Omental fat pad (tissue), 4 donors: ENCODE measurements around the gene MRTO4. TPM values are rescaled to one million over a fixed set of nuclear protein-coding genes. Genes with fewer than 3 reads are reported as not detected.
"Not testable (repeated sequence)": the region's sequence is repeated elsewhere in the genome, so short reads cannot be mapped to it uniquely, and the experiment has no call there.

Experiments used
- ATAC-seq: fragments of 150-250 bp; one replicate; pipeline ENCODE4 v1.9.1; 2016; ENCODE audit warnings: mild to moderate bottlenecking, moderate library complexity; ENCODE audit not compliant: low FRiP score
- DNase-seq: peaks from one replicate; pipeline ENCODE4 v3.0.0-alpha.2; 2019; ENCODE audit warnings: low spot score
- total RNA-seq, 4 donors: library from RNA; depleted of rRNA; stranded (reverse); fragments of >200 nt; gene quantifications; one replicate each; pipeline ENCODE4 v1.1.0, GENCODE V29; 2016
- TF ChIP-seq, protein P1 (sequence below), 3 donors: fragments of 450-650 bp; IDR thresholded peaks; one replicate each; pipeline ENCODE4 v1.5.1; 2016 to 2017; ENCODE audit warnings: antibody characterized with exemption in 3 of 3, mild to moderate bottlenecking in 3 of 3, moderate library complexity in 2 of 3

MRTO4 gene
- total RNA-seq, 4 donors from 2014 or later: 17.2 to 76.7 (median 27.0) TPM

DNA sequence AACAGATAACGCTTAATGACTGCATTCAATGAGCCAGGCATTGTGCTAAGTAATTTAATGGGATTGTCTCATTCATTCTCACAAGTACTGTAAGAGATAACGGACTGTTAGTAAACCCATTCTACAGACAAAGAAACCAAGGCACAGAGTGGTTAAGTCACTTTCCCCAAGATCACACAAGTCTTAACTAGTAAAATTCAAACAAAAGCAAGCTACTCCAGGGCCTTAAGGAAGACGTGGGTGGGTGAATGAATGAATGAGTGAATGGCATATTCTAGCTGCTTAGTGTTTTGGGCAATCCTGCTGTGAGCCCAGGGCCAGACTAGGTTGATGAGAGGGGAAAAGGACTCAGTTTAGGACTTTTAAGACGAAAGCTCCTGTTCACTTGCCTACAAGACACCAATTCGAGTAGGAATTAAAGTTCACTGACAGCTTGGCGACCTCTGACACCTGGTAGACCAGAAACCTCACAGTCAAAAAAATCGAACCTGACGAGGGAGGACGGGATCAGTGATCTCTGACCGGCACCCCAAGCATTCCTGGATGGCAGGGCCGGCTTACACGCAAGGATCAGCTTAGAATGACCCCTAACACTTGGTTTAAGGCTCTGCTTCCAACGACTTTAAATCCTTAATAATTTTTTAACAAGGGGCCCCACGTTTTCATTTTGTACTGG lies 838 bp upstream of the MRTO4 start:
- ATAC-seq: no peak
- TF ChIP-seq, protein P1, sequence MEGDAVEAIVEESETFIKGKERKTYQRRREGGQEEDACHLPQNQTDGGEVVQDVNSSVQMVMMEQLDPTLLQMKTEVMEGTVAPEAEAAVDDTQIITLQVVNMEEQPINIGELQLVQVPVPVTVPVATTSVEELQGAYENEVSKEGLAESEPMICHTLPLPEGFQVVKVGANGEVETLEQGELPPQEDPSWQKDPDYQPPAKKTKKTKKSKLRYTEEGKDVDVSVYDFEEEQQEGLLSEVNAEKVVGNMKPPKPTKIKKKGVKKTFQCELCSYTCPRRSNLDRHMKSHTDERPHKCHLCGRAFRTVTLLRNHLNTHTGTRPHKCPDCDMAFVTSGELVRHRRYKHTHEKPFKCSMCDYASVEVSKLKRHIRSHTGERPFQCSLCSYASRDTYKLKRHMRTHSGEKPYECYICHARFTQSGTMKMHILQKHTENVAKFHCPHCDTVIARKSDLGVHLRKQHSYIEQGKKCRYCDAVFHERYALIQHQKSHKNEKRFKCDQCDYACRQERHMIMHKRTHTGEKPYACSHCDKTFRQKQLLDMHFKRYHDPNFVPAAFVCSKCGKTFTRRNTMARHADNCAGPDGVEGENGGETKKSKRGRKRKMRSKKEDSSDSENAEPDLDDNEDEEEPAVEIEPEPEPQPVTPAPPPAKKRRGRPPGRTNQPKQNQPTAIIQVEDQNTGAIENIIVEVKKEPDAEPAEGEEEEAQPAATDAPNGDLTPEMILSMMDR (IDR thresholded peaks at IDR 0.05): no peak

DNA sequence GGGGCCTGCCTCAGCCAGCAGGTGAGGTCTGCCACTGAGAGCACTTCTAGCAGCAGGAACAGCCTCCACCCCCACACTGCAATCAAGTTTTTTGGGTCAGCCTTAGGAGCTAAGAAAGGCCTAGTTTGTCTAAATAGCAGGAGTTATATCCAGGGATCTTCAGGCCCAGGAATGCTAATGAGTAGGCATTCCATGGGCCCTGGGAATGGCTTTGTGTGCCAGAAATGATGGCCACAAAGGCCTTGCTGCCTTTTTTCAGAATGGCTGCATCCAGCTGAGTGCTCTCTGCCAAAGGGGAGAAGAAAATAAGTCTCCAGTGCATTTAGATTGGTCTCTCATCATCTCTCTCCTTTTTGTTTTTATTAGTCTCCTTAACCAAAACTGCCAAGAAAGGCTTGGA lies 2.8 kb downstream of the MRTO4 start:
- TF ChIP-seq, protein P1 (IDR thresholded peaks at IDR 0.05): no peak
- no peak for ATAC-seq
- no peak for DNase-seq

More for the DNA sequence above, 838 bp upstream of the MRTO4 start:
- no peak for DNase-seq

DNA sequence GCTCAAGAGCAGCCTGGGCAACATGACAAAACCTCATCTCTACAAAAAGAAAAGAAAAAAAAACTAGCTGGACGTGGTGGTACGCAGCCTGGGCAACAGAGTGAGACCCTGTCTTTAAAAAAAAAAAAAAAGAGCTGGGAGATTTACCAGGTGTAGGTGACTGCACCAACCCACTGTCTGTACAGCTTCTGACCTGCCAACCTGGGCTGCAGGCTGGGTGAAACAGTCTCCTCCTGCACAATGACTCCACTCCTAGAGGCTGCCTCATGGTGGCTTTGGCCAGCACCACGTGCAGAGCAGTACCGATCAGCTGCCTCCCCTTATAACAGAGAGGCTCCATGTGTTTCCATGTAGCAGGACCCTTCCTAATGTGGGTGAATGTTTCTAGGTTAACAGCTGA lies 3.7 kb downstream of the MRTO4 start:
- DNase-seq (no peak), ATAC-seq (no peak)
- TF ChIP-seq, protein P1 (IDR thresholded peaks at IDR 0.05): no peak

DNA sequence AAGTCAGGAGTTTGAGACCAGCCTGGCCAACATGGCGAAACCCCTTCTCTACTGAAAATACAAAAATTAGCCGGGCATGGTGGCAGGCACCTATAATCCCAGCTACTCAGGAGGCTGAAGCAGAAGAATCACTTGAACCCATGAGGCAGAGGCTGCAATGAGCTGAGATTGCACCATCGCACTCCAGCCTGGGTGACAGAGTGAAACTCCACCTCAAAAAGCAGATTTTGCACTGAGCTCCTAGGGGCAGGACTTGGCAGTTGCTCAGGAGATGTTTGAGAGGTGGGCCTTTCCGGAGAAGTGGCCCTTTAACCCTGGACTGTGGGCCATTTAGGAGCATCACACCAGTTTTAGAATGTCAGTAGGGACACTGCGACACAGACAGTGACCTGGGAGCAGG lies 4.7 kb downstream of the MRTO4 start:
- ATAC-seq, DNase-seq: not testable (repeated sequence)

DNA sequence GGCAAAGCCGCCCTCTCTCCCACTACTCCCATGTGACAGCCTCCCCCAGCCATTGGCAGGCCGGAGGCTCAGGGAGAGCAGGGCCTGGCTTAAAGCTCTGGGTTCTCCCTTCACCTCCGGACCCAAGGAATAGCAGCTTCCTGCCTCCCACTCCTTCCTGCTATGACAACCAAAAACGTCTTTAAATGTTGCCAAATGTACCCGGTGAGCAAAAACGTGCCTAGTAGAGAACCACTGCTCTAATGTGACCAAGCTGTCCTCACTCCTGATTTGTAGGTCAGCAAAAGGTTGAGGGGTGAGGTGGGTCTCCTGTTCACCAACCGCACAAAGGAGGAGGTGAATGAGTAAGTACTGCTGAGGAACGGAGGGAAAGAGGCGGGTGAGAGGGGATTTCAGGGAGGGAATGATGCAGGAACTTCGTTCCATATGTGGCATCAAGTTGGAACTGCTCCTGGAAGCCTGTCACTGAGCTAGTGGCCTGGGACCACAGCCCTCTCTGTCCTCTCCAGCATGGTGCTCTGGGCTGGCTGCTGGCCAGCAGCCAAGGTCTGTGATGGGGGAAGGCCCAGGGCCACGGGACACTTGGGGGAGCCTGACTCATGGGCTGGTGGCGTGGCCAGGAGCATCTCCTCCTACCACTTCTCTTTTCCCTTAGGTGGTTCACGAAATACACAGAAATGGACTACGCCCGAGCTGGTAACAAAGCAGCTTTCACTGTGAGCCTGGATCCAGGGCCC lies 5.7 kb downstream of the MRTO4 start:
- ATAC-seq (no peak), DNase-seq (no peak)
- TF ChIP-seq, protein P1 (IDR thresholded peaks at IDR 0.05): no peak

DNA sequence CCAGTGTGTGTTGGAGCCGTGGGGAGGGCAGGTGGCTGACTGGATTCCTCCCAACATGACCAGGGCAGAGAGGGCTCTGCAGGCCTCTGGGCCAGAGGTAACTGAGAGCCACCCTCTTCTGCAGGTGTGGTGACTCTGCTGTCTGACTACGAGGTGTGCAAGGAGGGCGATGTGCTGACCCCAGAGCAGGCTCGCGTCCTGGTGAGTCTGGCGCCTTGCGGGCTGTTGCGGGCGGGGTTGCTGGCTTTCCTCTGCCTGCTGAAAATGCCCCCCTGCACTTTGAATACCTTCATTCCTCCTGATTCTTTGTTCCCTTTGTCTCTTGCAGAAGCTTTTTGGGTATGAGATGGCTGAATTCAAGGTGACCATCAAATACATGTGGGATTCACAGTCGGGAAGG lies 6.7 kb downstream of the MRTO4 start:
- DNase-seq (no peak), ATAC-seq (no peak)
- TF ChIP-seq, protein P1 (IDR thresholded peaks at IDR 0.05): no peak

DNA sequence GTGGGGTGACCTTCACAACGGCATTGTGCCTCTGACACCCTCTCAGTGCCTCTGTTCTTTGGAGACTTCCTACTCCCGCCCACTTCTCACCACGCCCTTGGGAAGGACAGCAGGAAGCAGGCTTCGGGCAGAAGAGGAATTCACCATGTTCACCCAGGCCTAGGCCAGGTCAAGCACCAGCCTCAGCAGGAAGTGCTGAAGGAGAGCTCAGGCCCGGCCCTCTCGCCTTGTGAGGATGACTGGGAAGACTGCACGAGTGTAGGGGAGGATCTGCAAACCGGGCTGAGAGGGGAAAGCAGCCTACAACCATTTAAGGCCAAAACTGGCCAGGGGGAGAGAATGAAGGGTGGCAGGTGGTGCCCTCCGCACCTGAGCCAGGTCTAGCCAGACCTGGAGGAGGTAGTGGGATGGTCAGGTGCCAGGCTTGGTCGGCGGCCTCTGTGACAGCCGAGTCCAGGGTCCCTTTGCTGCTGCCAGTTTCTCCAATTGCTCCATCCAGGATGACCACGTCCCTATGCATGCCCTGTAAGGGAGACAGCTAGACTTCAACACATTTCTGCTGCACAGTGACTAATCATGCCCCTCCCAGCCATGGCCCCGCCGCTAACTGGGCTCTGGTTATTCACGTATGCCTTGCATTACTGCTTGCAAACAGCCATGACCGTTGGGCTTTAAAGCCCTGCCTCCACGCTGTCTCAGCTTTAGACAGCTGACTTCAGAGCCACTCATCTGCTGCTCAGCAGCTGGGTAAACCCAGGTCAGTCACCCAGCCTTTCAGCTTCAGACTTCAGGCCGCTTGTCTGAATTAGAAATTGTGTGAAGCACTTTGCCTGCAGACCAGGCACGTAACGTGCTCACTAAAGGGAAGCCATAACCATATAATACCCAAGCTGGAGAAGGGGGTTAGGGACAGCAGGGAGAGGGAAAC lies 8.9 kb downstream of the MRTO4 start:
- TF ChIP-seq, protein P1 (IDR thresholded peaks at IDR 0.05): no peak
- ATAC-seq (no peak), DNase-seq (no peak)
